GM23338 (cell line): Measurements from ENCODE around the gene RGS17. TPM values are rescaled to one million over a fixed set of nuclear protein-coding genes. Genes with fewer than 3 reads are reported as not detected.

Experiments
- ATAC-seq: fragments of 200-7000 bp; cut with Tn5 transposase; 3 replicates; pipeline ENCODE4 v1.9.1; 2020
- DNase-seq: peaks from one replicate; pipeline ENCODE4 v3.0.0-alpha.2; 2015; ENCODE audit warnings: low spot score
- H2AFZ ChIP-seq: fragments of 200-600 bp; sonication (generic); 2 replicates; pipeline ENCODE4 v1.8.0; 2016; ENCODE audit warnings: antibody characterized with exemption, mild to moderate bottlenecking, moderate library complexity
- H3F3A ChIP-seq: fragments of 200-600 bp; sonication (generic); replicated peaks from 2 replicates; pipeline ENCODE4 v1.8.0; 2017; ENCODE audit warnings: antibody characterized with exemption, mixed run types, low read depth
- H3K27ac ChIP-seq: fragments of 200-600 bp; sonication (generic); 2 replicates; pipeline ENCODE4 v1.6.1; 2016; ENCODE audit warnings: low read depth
- H3K27me3 ChIP-seq: fragments of 200-600 bp; sonication (generic); 2 replicates; pipeline ENCODE4 v1.8.0; 2016; ENCODE audit warnings: mild to moderate bottlenecking, mixed run types, moderate library complexity; ENCODE audit not compliant: insufficient read depth
- H3K36me3 ChIP-seq: fragments of 200-600 bp; sonication (generic); 2 replicates; pipeline ENCODE4 v1.8.0; 2016; ENCODE audit warnings: mild to moderate bottlenecking; ENCODE audit not compliant: insufficient read depth
- H3K4me1 ChIP-seq: fragments of 200-600 bp; sonication (generic); 2 replicates; pipeline ENCODE4 v1.8.0; 2016; ENCODE audit warnings: mild to moderate bottlenecking, moderate library complexity; ENCODE audit not compliant: insufficient read depth
- H3K4me2 ChIP-seq: fragments of 200-600 bp; sonication (generic); 2 replicates; pipeline ENCODE4 v1.7.1; 2017; ENCODE audit warnings: mixed run types
- H3K4me3 ChIP-seq: fragments of 200-600 bp; sonication (generic); 2 replicates; pipeline ENCODE4 v1.6.1; 2016; ENCODE audit warnings: mixed run types
- H3K79me2 ChIP-seq: fragments of 200-600 bp; sonication (generic); replicated peaks from 2 replicates; pipeline ENCODE4 v1.8.0; 2017; ENCODE audit warnings: mild to moderate bottlenecking; ENCODE audit not compliant: insufficient read depth
- H3K9me2 ChIP-seq: fragments of 200-600 bp; sonication (generic); 2 replicates; pipeline ENCODE4 v1.8.0; 2017; ENCODE audit not compliant: insufficient read depth
- H4K20me1 ChIP-seq: fragments of 200-600 bp; sonication (generic); replicated peaks from 2 replicates; pipeline ENCODE4 v1.8.0; 2017; ENCODE audit warnings: mild to moderate bottlenecking; ENCODE audit not compliant: insufficient read depth
- H3K27ac Mint-ChIP-seq: 2 replicates; pipeline ENCODE4 v1.8.0; 2020; ENCODE audit warnings: inconsistent platforms, mild to moderate bottlenecking, moderate library complexity, mixed read lengths
- H3K27me3 Mint-ChIP-seq: 3 replicates; pipeline ENCODE4 v1.8.0; 2022; ENCODE audit warnings: low read depth, mild to moderate bottlenecking, moderate library complexity, mixed read lengths, inconsistent platforms; ENCODE audit not compliant: insufficient read depth, poor library complexity
- H3K36me3 Mint-ChIP-seq: 3 replicates; pipeline ENCODE4 v1.8.0; 2021; ENCODE audit warnings: low read depth, mild to moderate bottlenecking, inconsistent platforms, moderate library complexity, mixed read lengths
- H3K4me1 Mint-ChIP-seq: 3 replicates; pipeline ENCODE4 v1.8.0; 2020; ENCODE audit warnings: mild to moderate bottlenecking, inconsistent platforms, mixed read lengths
- H3K4me3 Mint-ChIP-seq: 3 replicates; pipeline ENCODE4 v1.8.0; 2021; ENCODE audit warnings: moderate library complexity, mild to moderate bottlenecking, inconsistent platforms, mixed read lengths
- H3K9me3 Mint-ChIP-seq: 3 replicates; pipeline ENCODE4 v1.8.0; 2020; ENCODE audit warnings: moderate library complexity, mild to moderate bottlenecking, inconsistent platforms, mixed read lengths
- CREB1 ChIP-seq: fragments of 250-450 bp; sonication (Bioruptor Pico); IDR thresholded peaks from 2 replicates; pipeline ENCODE4 v1.5.0; 2020; ENCODE audit warnings: low read depth, mild to moderate bottlenecking, moderate library complexity
- EZH2 ChIP-seq: fragments of 200-600 bp; sonication (generic); IDR thresholded peaks from one replicate; pipeline ENCODE4 v1.8.0; 2017; ENCODE audit warnings: antibody characterized with exemption, mild to moderate bottlenecking, low read depth; ENCODE audit not compliant: unreplicated experiment
- EZH2phosphoT487 ChIP-seq: fragments of 200-600 bp; sonication (generic); IDR thresholded peaks from one replicate; pipeline ENCODE4 v1.8.1; 2018; ENCODE audit warnings: antibody characterized with exemption; ENCODE audit not compliant: unreplicated experiment
- JUNB ChIP-seq: IDR thresholded peaks from one replicate; pipeline ENCODE4 v1.6.1; 2016; ENCODE audit warnings: antibody characterized with exemption; ENCODE audit not compliant: unreplicated experiment
- NANOG ChIP-seq: IDR thresholded peaks from 2 replicates; pipeline ENCODE4 v1.6.1; 2016; ENCODE audit warnings: antibody characterized with exemption, borderline replicate concordance
- POLR2AphosphoS5 ChIP-seq: IDR thresholded peaks from 2 replicates; pipeline ENCODE4 v1.6.1; 2016; ENCODE audit warnings: antibody characterized with exemption, low read depth
- STAT1 ChIP-seq: IDR thresholded peaks from one replicate; pipeline ENCODE4 v1.6.1; 2016; ENCODE audit warnings: antibody characterized with exemption; ENCODE audit not compliant: unreplicated experiment
- ZNF114 ChIP-seq: fragments of 250-450 bp; sonication (Bioruptor Pico); IDR thresholded peaks from 2 replicates; pipeline ENCODE4 v1.5.0; 2020; ENCODE audit warnings: mild to moderate bottlenecking, moderate library complexity
- ZNF331 ChIP-seq: fragments of 250-450 bp; sonication (Bioruptor Pico); IDR thresholded peaks from 2 replicates; pipeline ENCODE4 v1.5.0; 2020; ENCODE audit warnings: low read depth, mild to moderate bottlenecking, moderate library complexity
- polyA plus RNA-seq: library from polyadenylated mRNA; unstranded; fragments of >200 nt; fragmentation: Nextera tagmentation; extraction: Ambion mirVana; gene quantifications from 2 replicates; pipeline ENCODE4 v1.2.1, GENCODE V29; 2016
- total RNA-seq: library from RNA; depleted of rRNA; stranded (reverse); fragments of >200 nt; shearing (Covaris generic); gene quantifications from 2 replicates; pipeline ENCODE4 v1.2.3, GENCODE V29; 2014
- TF ChIP-seq, protein P1 (sequence below): fragments of 250-450 bp; sonication (Bioruptor Pico); IDR thresholded peaks from 2 replicates; pipeline ENCODE4 v1.5.0; 2020; ENCODE audit warnings: mild to moderate bottlenecking, moderate library complexity
- TF ChIP-seq, protein P2 (sequence below): IDR thresholded peaks from 2 replicates; pipeline ENCODE4 v1.6.1; 2016; ENCODE audit warnings: antibody characterized with exemption
- TF ChIP-seq, protein P3 (sequence below), 2 experiments: fragments of 200-600 bp in 1 of 2; sonication (generic) in 1 of 2; conservative IDR thresholded peaks; 2 replicates each; pipeline versions ENCODE4 v1.5.1 to v1.6.1; 2016 to 2017; ENCODE audit warnings: antibody characterized with exemption in 2 of 2, low read depth in 2 of 2, mild to moderate bottlenecking in 2 of 2, moderate library complexity in 1 of 2
- TF ChIP-seq, protein P4 (sequence below): IDR thresholded peaks from one replicate; pipeline ENCODE4 v1.6.1; 2018; ENCODE audit warnings: antibody characterized with exemption; ENCODE audit not compliant: unreplicated experiment

Gene RGS17
- total and polyA plus RNA-seq, 2 experiments from 2014 or later = 12.1 to 12.3 TPM

DNA sequence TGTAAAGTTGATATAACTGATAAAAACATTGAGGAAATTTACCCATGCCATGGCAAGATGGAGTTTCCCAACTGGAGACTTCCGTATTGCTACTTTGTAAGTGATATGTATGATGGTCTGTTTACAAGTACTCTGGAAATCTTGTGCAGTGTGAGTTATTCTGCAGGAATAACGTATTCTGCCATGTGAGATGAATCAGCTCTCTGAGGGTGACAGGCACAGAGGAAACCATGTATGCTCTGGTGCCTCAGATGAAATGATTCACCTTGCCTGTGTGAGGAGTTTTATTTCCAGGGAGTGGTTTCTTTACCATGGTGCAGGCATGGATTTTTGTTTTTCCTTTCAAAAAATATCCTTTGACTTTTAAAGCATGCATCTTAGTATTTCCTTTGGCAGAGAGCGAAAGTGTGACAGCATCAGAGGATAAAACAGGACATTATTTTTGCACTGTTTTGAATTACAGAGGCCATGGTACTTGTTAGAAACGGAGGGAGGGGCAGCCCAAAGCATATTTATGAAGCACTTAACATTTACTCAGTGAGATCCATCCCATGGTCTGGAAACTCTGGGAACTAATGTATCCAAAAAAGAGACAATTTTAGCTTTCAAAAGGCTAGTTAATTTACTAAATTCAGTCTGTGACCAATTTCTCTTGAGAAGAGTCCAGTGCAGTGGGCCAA, 92.6 kb downstream of the RGS17 start:
- Mint-ChIP-seq H3K4me3 (no peak overlapping the region), H3K9me3 (no peaks in the 10 kb centered on the region), H3K4me1 (no peaks in the 10 kb centered on the region), H3K36me3 (no peaks in the 10 kb centered on the region), H3K27ac (no peak overlapping the region), H3K27me3 (peaks cover 5% of the 10 kb centered on the region)
- no peaks in the 10 kb centered on the region for H4K20me1 ChIP-seq
- no peaks in the 10 kb centered on the region for H3F3A ChIP-seq
- TF ChIP-seq NANOG (no peak), STAT1 (no peak), CREB1 (CRISPR knock-in tag) (no peak), EZH2phosphoT487 (no peak), ZNF331 (CRISPR knock-in tag) (no peak), POLR2AphosphoS5 (no peak), JUNB (no peak), EZH2 (no peak), ZNF114 (CRISPR knock-in tag) (no peak)
- TF ChIP-seq, protein P1, sequence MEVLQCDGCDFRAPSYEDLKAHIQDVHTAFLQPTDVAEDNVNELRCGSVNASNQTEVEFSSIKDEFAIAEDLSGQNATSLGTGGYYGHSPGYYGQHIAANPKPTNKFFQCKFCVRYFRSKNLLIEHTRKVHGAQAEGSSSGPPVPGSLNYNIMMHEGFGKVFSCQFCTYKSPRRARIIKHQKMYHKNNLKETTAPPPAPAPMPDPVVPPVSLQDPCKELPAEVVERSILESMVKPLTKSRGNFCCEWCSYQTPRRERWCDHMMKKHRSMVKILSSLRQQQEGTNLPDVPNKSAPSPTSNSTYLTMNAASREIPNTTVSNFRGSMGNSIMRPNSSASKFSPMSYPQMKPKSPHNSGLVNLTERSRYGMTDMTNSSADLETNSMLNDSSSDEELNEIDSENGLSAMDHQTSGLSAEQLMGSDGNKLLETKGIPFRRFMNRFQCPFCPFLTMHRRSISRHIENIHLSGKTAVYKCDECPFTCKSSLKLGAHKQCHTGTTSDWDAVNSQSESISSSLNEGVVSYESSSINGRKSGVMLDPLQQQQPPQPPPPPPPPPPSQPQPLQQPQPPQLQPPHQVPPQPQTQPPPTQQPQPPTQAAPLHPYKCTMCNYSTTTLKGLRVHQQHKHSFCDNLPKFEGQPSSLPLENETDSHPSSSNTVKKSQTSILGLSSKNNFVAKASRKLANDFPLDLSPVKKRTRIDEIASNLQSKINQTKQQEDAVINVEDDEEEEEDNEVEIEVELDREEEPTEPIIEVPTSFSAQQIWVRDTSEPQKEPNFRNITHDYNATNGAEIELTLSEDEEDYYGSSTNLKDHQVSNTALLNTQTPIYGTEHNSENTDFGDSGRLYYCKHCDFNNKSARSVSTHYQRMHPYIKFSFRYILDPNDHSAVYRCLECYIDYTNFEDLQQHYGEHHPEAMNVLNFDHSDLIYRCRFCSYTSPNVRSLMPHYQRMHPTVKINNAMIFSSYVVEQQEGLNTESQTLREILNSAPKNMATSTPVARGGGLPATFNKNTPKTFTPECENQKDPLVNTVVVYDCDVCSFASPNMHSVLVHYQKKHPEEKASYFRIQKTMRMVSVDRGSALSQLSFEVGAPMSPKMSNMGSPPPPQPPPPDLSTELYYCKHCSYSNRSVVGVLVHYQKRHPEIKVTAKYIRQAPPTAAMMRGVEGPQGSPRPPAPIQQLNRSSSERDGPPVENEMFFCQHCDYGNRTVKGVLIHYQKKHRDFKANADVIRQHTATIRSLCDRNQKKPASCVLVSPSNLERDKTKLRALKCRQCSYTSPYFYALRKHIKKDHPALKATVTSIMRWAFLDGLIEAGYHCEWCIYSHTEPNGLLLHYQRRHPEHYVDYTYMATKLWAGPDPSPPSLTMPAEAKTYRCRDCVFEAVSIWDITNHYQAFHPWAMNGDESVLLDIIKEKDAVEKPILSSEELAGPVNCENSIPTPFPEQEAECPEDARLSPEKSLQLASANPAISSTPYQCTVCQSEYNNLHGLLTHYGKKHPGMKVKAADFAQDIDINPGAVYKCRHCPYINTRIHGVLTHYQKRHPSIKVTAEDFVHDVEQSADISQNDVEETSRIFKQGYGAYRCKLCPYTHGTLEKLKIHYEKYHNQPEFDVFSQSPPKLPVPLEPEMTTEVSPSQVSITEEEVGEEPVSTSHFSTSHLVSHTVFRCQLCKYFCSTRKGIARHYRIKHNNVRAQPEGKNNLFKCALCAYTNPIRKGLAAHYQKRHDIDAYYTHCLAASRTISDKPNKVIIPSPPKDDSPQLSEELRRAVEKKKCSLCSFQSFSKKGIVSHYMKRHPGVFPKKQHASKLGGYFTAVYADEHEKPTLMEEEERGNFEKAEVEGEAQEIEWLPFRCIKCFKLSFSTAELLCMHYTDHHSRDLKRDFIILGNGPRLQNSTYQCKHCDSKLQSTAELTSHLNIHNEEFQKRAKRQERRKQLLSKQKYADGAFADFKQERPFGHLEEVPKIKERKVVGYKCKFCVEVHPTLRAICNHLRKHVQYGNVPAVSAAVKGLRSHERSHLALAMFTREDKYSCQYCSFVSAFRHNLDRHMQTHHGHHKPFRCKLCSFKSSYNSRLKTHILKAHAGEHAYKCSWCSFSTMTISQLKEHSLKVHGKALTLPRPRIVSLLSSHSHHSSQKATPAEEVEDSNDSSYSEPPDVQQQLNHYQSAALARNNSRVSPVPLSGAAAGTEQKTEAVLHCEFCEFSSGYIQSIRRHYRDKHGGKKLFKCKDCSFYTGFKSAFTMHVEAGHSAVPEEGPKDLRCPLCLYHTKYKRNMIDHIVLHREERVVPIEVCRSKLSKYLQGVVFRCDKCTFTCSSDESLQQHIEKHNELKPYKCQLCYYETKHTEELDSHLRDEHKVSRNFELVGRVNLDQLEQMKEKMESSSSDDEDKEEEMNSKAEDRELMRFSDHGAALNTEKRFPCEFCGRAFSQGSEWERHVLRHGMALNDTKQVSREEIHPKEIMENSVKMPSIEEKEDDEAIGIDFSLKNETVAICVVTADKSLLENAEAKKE (CRISPR knock-in tag) = no peak
- TF ChIP-seq, protein P2, sequence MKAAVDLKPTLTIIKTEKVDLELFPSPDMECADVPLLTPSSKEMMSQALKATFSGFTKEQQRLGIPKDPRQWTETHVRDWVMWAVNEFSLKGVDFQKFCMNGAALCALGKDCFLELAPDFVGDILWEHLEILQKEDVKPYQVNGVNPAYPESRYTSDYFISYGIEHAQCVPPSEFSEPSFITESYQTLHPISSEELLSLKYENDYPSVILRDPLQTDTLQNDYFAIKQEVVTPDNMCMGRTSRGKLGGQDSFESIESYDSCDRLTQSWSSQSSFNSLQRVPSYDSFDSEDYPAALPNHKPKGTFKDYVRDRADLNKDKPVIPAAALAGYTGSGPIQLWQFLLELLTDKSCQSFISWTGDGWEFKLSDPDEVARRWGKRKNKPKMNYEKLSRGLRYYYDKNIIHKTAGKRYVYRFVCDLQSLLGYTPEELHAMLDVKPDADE = no peak
- TF ChIP-seq, protein P3, sequence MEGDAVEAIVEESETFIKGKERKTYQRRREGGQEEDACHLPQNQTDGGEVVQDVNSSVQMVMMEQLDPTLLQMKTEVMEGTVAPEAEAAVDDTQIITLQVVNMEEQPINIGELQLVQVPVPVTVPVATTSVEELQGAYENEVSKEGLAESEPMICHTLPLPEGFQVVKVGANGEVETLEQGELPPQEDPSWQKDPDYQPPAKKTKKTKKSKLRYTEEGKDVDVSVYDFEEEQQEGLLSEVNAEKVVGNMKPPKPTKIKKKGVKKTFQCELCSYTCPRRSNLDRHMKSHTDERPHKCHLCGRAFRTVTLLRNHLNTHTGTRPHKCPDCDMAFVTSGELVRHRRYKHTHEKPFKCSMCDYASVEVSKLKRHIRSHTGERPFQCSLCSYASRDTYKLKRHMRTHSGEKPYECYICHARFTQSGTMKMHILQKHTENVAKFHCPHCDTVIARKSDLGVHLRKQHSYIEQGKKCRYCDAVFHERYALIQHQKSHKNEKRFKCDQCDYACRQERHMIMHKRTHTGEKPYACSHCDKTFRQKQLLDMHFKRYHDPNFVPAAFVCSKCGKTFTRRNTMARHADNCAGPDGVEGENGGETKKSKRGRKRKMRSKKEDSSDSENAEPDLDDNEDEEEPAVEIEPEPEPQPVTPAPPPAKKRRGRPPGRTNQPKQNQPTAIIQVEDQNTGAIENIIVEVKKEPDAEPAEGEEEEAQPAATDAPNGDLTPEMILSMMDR (conservative IDR thresholded peaks at IDR 0.05; ENCODE audit: low read depth in 2 of 2) = no peak
- TF ChIP-seq, protein P4, sequence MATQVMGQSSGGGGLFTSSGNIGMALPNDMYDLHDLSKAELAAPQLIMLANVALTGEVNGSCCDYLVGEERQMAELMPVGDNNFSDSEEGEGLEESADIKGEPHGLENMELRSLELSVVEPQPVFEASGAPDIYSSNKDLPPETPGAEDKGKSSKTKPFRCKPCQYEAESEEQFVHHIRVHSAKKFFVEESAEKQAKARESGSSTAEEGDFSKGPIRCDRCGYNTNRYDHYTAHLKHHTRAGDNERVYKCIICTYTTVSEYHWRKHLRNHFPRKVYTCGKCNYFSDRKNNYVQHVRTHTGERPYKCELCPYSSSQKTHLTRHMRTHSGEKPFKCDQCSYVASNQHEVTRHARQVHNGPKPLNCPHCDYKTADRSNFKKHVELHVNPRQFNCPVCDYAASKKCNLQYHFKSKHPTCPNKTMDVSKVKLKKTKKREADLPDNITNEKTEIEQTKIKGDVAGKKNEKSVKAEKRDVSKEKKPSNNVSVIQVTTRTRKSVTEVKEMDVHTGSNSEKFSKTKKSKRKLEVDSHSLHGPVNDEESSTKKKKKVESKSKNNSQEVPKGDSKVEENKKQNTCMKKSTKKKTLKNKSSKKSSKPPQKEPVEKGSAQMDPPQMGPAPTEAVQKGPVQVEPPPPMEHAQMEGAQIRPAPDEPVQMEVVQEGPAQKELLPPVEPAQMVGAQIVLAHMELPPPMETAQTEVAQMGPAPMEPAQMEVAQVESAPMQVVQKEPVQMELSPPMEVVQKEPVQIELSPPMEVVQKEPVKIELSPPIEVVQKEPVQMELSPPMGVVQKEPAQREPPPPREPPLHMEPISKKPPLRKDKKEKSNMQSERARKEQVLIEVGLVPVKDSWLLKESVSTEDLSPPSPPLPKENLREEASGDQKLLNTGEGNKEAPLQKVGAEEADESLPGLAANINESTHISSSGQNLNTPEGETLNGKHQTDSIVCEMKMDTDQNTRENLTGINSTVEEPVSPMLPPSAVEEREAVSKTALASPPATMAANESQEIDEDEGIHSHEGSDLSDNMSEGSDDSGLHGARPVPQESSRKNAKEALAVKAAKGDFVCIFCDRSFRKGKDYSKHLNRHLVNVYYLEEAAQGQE = no peak
- no peaks in the 10 kb centered on the region for H3K4me1 ChIP-seq
- DNase-seq (no peak), ATAC-seq (no peak)
- H3K4me2 ChIP-seq = no peak overlapping the region
- H3K79me2 ChIP-seq = no peaks in the 10 kb centered on the region
- no peak overlapping the region for H2AFZ ChIP-seq
- H3K36me3 ChIP-seq = peaks cover 6% of the 10 kb centered on the region; the same call in 1 of the 2 replicates
- no peak overlapping the region for H3K27ac ChIP-seq
- H3K4me3 ChIP-seq = no peak overlapping the region
- H3K27me3 ChIP-seq = no peaks in the 10 kb centered on the region
- H3K9me2 ChIP-seq = no peaks in the 10 kb centered on the region
